Fibroblast of skin of back (primary cell): Measurements from ENCODE around the gene CST7. TPM values are rescaled to one million over a fixed set of nuclear protein-coding genes. Genes with fewer than 3 reads are reported as not detected.
"Not testable (repeated sequence)": the region's sequence is repeated elsewhere in the genome, so short reads cannot be mapped to it uniquely, and the experiment has no call there.

Experiments used
- DNase-seq: peaks from one replicate; pipeline ENCODE4 v3.0.0-alpha.2; 2013
- polyA plus RNA-seq, 2 experiments: library from polyadenylated mRNA; unstranded; fragments of 120-200 nt; gene quantifications; one replicate each; pipeline ENCODE4 v1.2.1, GENCODE V29; 2013; ENCODE audit not compliant: insufficient read length in 2 of 2

The CST7 gene, protein sequence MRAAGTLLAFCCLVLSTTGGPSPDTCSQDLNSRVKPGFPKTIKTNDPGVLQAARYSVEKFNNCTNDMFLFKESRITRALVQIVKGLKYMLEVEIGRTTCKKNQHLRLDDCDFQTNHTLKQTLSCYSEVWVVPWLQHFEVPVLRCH
- polyA plus RNA-seq (2013, experiment 1 of 2; ENCODE audit: insufficient read length): not detected
- not detected for polyA plus RNA-seq (2013, experiment 2 of 2; ENCODE audit: insufficient read length)

DNA sequence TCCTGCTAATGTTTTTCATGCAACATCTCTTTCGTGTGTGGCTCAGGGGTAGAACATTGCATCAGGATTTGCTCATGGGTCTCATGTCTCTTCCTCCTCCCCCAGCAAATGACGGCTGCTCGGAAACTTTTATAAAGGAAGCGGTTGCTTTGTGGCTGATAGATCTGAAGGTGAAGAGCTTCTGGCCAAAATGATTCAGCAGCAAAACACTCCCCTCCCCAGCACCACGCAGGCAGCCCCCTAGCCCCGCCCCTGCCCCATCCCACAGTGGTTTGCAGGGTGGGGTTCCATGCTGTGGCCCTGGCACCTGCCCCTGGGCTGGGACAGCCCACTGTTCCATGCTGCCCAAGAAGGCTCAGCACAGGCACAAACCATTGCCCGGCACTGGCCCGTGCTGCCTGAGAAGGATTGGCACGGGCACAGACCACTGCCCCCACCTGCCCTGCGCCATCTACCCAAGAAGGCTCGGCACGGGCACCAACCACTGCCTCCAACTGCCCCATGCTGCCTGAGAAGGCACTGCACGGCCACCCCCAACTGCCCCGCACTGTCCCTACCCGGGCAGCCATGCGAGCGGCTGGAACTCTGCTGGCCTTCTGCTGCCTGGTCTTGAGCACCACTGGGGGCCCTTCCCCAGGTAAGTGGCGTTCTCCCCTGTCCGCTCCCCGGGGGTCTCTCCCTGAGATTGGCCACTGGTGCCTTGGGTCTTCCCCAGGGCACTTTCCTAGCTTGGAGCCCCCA is at the start of gene CST7:
Gene CST7 (plus strand): TSS at position 331 of the 741 bp plus-strand sequence. CDS start 237 bp downstream, at position 568.
- no peak for DNase-seq

DNA sequence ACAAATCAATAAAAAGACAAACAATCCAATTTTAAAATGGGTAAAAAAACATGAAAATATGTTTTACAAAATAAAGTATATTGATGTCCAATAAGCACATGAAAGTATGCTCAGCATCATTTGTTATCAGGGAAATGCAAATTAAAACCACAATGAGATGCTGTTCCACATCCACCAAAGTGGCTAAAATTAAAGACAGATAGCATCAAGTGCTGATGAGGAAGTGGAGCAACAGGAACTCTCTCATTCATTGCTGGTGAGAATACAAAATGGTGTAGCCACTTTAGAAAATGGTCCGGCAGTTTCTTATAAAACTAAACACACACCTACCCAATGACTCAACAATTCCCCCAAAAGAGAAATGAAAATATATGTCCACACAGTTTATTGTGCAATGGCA is 42.3 kb upstream of the CST7 start:
- no peak for DNase-seq

DNA sequence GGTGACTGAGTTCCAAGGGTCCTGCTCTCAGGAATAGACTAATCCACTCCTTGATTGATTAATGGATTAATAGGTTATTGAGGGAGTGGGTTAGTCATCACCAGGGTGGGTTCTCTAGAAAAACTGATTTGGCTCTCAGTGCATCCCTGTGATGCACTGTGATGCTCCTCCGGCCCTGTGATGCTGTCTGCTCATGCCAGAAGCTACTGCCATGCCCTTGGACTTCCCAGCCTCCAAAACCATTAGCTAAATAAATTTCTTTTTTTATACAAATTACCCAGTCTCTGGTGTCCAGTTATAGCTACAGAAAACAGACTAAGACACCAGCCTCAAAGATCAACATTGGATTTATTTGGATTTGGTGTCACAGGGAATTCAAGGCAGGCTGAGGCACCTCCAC is 40.4 kb upstream of the CST7 start:
- DNase-seq: no peak

DNA sequence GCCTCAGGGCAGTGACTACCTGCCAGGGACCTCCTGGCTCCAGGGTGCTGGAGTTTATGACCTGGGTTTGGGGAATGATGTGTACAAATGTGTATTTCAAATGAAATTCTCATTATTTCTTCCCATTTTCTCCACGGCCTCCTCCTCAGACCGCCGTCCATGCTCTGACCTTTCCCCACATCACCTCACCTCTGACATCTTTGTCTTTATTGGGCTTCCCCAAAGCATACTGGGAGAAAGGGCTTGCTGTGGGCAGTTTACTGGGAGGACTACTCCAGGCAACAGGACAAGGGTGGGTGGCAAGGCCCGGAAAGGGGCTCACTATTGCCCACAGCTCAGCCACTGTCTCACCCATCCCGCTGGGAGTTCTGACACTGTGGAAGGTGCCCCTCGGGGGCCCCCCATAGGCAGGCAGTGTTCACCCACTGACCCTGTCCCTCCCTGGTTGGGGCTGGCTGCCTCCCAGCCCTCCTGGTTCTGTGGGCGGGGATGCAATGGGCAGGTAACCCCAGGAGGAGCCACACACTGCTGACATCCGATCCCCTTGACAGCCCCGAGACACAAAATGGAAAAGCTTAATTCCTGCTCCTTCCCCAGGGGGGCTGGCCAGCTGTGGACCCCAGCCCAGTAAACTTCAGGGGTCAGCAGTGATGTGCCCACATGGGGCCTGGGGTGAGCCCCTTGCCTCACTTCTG is 39.8 kb upstream of the CST7 start:
- DNase-seq: no peak

DNA sequence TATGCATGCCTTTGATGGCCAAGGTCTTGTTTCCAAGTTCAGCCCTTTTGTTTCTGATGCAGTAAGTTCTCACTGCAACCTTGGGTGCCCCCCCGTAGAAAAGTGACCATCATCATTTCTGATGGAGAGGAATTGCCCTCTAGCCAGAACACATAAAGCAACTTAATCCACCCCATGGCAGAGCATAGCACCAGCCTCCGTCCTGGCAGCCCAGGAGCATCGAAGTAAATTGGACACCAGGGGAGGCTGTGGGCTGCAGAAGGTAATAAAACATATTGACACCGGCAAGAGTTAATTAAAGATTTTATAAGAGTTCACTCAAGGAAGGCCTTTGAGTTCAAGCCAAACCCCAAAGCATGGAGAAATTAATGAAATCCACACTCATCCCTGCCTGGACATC is 39.2 kb upstream of the CST7 start:
- DNase-seq: no peak

DNA sequence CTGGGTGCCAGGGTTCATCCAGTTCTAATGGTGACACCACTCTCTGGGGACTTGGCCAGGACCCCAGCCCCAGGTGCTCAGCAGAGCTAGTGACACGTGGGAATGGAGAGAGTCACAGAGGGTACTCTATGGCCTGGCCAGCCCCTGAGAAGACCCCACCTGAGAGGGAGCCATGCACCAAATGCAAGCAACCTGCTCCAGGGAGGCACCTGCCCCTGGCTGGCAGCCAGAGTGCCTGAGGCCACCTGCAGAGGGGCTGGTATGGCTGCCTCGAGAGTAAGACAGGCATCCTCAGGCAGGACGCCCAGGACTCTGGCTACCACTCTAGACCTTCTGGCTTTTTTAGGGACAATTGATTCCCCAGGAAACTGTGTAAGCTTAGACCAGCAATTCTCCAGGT is 38.6 kb upstream of the CST7 start:
- DNase-seq: no peak

DNA sequence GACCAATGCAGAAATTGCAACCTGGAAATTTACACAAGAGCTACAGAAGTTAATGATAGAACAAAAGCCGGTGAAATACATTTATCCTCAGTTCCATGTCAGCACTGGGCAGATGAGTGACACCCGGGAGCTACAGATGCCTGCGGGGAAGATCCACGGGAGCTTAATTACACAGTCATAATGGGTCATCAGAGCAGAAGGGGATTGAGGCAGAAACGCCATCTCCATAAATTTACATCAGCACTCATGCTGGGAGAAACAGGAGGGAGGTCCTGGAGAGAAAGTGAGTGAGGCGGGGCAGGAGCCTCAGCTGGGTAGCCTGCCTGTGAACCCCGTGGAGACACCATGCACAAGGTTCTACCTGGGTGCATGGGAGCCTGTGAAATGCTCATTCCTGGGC is 37.6 kb upstream of the CST7 start:
- DNase-seq: no peak

DNA sequence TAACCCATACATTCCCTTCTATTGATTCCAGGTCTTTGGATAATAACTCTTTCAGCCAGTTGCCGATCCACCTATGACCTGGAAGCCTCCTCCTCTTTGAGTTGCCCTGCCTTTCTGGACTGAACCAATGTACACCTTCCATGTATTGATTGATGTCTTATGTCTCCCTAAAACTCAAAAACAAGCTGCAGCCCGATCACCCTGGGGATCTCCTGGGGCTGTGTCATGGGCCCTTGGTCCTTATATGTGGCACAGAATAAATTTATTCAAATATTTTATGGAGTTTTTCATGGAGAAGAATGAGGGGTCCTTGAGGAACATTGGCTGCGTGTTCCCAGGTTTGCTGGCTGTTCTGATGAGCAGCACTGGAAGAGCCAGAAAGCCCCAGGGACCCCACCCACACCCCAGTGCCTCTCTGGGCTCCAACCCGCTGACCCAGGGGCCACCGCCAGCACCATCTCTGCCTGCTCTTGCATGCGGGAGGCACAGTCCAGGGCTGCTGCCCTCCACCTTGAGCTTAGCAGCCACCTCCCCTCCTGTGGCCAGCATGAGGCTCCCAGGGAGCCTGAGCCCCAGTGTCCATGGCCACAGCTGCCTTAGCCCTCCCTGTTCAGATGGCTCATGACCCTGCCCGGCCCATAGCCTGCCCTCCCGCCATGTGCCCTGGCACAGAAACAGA is 36.5 kb upstream of the CST7 start:
- DNase-seq: no peak

DNA sequence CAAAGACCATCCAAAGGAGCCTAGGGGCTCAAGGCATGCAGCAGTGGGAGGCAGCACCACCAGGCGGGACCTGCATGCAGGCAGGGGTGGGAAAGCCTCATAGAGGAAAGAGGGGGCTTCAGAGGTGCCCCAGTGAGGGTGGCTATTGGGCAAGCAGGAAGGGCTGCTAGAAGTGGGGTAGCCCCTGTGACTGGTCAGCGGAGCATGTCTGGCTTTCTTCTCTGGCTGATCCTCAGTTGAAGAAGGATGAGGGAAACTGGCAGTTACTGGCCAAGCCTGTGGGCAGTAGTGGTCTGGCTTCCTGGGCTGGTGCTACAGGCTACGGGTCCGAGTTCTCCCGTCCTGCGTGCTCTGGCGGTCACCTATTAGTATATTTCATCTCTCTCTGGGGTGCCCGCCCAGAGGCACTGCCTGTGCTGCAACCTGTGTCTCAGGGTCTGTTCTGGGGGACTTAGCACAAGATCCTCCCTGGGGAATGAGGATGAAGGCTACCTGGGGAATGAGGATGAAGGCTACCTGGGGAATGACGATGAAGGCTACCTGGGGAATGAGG is 35.9 kb upstream of the CST7 start:
- DNase-seq: no peak

DNA sequence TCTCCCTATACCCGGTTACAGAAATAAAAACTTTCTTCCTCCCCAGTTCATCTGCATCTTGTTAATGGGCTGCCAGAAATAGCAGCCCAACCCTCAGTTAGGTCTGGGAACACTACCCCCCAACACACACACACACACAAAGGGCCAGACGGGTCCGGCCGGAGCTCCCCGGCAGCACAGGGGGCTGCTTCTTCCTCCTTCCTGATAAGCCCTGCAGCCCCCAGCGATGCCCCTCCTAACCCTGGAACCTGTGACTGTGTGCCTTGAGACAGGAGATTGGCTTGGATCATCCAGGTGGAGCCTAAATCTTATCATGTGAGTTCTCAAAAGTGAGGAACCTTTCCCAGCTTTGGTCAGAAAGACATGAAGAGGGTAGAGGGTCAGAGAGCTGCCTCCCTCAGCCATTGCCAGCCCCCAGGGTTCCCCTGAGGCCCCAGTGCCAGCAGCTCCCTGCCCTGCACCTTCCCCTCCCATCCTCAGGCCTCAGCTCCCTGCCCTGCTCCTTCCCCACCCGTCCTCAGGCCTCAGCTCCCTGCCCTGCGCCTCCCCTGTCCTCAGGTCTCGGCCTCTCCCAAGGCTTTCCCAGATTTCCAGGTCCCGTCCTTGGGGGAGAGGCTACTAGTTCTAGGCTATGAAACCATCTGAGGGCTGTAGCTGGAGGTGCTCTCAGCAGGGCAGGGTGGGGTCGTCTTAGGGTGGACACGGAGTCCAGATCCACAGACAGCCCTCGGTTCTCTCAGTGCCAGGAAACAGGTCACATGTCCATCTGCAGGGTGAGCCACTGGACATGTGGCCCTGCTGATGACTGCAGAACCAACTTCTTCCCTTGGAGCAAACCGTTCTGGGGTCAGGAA is 34.5 kb upstream of the CST7 start:
- DNase-seq: no peak

DNA sequence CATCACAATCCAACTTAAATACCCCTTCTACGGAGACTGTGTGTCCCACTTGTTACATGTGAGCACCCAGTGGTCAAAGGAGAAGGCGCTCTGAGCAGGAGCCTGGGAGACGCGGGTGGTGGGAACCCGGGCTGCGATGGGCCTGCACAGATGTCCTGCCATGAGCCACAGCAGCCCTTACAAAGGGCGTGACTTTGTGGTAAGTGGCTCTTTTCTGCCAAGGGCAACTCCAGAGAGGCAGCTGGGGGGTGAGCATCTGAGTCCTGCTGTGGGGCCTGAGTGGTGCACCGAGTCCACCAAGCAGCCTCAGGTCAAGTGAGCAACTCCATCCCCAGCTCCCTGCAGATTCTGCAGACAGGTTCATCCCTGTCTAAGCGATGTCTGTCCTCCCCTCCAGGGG is 33.6 kb upstream of the CST7 start:
- DNase-seq: no peak

DNA sequence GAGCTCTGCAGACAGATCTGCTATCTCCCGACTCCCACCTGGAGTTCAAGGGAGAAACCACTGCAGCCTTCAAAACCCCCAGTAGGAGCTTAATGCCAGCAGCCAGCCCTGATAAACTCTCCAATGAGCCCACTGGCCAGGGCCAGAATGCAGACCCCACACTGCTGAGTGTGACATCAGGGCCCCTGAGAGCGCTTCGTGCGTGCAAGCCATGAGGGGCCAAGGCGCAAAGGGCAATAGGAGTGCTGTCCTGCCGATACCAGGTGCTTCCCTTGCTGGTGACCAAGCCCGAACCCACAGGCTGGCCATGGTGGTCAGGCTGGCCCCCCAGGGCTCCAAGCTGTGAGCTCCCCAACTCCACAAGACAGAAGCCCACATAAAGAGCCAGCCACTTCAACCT is 33.2 kb upstream of the CST7 start:
- DNase-seq: no peak

DNA sequence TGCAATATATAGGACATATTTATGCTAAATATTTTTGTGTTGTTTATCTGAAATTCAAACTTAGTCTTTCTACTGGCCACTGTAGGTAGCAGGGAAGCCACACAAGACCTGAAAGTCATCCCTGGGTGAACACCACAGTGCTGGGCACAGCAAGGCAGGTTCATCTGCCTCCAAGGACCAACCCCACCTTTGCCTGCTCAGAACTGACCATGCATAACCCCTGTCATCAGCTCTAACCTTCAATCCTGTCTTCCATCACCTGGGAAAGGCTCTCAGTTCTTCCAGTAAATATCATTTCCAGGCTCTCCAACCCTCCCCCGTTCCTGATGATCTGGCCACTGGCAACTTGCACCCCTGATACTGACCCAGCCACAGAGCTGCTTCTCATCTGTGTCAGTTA is 32.7 kb upstream of the CST7 start:
- DNase-seq: no peak

DNA sequence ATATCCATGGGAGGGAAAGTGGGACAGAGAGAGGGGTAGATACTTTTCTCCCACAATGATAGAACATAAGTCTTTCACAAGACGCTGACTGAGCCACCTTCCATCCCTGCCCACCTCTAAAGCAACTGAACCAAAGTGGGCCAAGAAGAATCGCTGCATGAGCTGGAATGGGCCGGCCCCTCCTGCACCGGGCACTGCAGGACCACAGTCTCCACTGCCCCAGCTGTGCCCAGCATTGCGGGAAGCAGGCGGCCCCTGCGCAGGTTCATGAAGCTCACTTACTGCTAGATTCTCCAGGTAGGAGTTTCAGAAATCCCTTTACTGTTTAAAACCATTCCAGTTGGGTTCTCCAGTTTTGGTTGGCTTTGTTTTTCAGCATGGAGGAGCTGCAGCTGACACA is 32.0 kb upstream of the CST7 start:
- no peak for DNase-seq

DNA sequence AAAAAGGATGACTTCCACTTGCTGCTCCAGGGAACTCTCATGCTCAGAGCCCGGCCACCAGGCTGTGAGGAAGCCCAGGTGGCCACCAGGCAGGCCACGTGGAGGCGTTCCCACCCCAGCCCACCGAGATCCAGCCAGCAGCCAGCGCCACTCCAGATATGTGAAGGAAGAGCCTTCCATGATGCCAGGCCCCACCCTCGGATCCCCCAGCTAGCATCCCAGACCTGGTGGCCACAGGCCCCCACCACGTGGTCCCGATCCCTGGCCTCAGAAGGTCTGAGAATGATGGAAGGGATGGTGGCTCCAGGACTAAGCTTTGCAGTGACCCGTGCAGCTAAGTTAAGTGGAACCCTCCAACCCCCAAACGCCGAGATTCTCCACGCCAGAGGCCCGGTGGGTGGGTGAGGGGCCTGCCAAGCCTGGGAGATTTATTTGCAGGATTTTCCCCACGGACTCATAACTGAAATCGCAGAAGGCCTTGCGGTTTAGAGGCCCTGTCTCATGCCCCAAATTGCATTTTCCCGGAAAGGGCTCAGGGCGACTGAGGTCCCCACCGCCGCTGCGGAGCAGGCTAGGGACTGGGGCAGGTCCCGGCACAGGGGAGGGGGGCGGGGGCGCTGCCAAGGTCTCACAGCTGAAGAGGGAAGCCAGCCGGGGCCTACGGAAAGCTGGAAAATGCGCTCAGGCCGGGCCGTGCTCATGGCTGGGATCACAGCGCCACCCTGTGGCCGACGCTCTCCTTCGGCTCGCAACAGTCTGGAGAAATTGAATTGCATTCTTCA is 31.1 kb upstream of the CST7 start:
- peak; percentile 68 for DNase-seq

DNA sequence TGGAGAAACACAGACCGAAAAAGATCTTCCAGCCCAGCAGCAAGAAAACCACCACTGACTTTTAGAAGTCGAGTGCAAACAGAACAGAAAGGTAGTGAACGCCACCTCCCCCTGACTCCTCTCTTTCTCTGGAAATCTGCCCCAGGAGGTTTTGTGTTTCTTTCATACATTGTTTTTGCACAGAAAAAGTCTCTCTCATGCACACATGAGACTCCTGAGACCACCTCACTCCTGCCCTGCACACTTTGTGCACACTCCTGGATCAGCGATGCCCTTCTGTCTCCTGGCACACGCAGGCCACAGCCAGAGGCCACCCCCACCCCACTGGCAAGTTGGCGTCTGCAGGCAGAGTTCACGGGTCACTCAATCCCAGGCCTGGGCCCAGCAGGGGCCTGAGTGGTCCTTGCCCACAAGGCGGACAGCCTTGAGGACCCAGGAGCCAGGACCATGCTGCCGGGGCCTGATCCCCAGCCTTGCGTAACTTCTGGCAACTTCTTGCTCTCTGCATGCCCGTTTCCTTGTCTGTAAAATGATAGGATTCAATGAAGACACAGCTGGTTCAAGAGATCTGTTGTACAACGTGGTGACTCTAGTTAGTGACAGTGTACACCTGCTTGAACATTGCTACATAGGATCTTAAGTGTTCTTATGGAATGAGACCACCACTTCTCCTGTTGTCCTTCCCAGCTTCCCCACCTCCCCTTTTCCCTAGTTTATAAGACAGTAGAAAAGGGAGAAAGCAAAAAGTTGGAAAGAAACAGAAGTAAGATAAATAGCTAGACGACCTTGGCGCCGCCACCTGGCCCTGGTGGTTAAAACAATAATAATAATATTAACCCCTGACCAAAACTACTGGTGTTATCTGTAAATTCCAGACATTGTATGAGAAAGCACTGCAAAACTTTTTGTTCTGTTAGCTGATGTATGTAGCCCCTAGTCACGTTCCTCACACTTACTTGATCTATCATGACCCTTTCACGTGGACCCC is 30.2 kb upstream of the CST7 start:
- no peak for DNase-seq

DNA sequence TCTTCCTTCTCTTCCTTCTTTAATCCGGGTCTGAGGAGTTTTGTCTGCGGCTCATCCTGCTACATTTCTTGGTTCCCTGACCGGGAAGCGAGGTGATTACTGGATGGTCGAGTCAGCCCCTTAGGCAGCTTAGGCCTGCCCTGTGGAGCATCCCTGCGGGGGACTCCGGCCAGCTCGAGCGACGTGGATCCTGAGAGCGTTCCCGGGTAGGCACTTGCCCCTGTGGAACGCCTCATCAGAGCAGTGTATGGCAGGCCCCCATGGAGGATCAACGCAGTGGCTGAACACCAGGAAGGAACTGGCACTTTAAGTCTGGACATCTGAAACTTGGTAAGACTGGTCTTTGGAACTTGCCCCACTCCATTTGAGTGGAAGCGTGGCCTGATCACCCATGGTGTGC is 29.4 kb upstream of the CST7 start:
- not testable (repeated sequence) for DNase-seq

DNA sequence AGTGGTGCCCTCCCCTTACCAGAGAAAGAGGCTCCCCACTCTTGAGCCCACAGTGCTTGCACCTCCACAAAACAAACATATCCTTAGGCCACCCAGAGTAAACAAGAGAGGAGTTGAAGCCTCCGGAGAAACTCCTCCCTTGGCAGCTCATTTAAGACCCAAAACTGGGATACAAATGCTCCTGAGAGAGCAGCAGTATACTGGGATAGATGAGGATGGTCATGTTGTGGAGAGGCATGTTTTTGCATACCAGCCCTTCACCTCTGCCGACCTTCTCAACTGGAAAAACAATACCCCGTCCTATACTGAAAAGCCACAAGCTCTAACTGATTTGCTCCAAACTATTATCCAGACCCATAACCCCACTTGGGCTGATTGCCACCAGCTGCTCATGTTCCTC is 28.4 kb upstream of the CST7 start:
- DNase-seq: not testable (repeated sequence)

DNA sequence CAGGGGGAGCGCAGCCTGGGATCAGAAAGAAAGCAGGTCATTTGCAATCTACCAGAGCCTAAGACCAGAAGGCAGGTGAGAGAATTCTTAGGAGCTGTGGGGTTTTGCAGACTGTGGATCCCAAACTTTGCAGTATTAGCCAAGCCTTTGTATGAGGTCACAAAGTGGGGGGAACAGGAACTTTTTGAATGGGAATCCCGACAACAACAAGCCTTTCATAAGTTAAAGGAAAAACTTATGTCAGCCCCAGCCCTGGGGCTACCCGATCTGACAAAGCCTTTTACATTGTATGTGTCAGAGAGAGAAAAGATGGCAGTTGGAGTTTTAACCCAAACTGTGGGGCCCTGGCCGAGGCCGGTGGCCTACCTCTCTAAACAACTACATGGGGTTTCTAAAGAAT is 19.8 kb upstream of the CST7 start:
- not testable (repeated sequence) for DNase-seq
